ENCODE results near the gene WDTC1. TPM values are rescaled to one million over a fixed set of nuclear protein-coding genes. Genes with fewer than 3 reads are reported as not detected.

WDTC1 gene
- total RNA-seq, 1 donor from 2014 or later: 50.4 TPM

DNA sequence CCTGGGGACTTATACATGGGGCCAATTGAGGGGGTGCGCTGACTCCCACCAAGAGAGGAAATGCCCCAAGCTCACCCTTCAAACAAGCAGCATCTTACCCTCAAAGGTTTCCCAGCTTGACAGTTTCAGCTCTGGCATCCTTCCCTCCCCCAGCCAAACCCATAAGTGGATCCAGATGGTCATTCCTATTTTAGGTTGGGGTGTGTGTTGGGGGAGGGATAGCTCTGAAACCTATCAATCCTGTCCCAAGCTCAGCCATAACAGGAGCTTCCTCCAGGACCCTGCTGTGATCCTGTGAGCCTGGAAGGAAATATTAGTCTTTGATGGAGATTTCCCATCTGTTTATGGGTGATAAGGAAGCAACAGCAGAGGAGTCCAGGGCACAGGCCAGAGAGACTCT, 84.2 kb downstream of the WDTC1 start:
- no peaks in the 10 kb centered on the region for H3K27me3 Mint-ChIP-seq (ENCODE audit: unreplicated experiment)
- no peak overlapping the region for H3K4me3 Mint-ChIP-seq (ENCODE audit: unreplicated experiment)
- TF ChIP-seq, protein P1, sequence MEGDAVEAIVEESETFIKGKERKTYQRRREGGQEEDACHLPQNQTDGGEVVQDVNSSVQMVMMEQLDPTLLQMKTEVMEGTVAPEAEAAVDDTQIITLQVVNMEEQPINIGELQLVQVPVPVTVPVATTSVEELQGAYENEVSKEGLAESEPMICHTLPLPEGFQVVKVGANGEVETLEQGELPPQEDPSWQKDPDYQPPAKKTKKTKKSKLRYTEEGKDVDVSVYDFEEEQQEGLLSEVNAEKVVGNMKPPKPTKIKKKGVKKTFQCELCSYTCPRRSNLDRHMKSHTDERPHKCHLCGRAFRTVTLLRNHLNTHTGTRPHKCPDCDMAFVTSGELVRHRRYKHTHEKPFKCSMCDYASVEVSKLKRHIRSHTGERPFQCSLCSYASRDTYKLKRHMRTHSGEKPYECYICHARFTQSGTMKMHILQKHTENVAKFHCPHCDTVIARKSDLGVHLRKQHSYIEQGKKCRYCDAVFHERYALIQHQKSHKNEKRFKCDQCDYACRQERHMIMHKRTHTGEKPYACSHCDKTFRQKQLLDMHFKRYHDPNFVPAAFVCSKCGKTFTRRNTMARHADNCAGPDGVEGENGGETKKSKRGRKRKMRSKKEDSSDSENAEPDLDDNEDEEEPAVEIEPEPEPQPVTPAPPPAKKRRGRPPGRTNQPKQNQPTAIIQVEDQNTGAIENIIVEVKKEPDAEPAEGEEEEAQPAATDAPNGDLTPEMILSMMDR (IDR thresholded peaks at IDR 0.05): no peak
- H3K27ac Mint-ChIP-seq (ENCODE audit: unreplicated experiment): peak overlapping the region; percentile 40
- no peaks in the 10 kb centered on the region for H3K36me3 Mint-ChIP-seq (ENCODE audit: unreplicated experiment)
- peaks cover 25% of the 10 kb centered on the region for H3K4me1 Mint-ChIP-seq (ENCODE audit: unreplicated experiment)
- no peaks in the 10 kb centered on the region for H3K9me3 Mint-ChIP-seq (ENCODE audit: unreplicated experiment)
- DNase-seq (ENCODE audit: extremely low spot score, unreplicated experiment): no peak

DNA sequence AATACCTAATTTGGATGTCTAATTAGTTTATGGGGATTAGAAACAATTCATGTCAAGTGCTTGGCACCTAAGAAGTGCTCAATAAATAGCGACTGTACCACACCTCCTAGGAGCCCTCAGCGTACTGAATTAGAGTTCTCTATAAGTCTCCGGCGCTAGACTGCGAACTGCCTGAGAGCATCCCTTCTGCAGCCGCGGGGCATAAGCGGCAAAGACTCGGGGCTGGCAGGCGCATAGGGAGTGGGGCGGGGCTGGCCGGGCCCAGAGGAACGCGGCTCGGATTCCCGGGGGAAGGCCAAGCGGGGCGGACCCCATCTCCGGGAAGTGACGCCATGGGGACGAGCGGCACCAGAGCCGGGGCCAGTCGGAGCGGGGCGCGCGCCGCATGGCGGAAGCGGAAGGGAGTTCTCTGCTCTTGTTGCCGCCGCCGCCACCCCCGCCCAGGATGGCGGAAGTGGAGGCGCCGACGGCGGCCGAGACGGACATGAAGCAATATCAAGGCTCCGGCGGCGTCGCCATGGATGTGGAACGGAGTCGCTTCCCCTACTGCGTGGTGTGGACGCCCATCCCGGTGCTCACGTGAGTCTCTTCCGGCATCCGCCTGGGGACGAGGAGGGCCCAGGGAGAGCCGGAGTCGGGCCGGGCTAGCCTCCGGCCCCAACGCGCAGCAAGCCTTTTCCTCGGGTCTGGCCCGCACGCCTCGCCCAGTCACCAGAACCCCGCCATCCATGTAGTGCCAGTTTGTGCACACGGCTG, 87.6 kb downstream of the WDTC1 start, which contains the start of gene TMEM222:
Gene TMEM222 (plus strand): TSS at position 351 of the 756 bp plus-strand sequence. CDS start 35 bp downstream, at position 386.
- Mint-ChIP-seq H3K4me1 (ENCODE audit: unreplicated experiment) (peaks cover 29% of the 10 kb centered on the region), H3K27me3 (ENCODE audit: unreplicated experiment) (no peaks in the 10 kb centered on the region), H3K27ac (ENCODE audit: unreplicated experiment) (peak within 1 kb of the TSS; percentile 91), H3K9me3 (ENCODE audit: unreplicated experiment) (no peaks in the 10 kb centered on the region), H3K4me3 (ENCODE audit: unreplicated experiment) (peak within 1 kb of the TSS; percentile 94), H3K36me3 (ENCODE audit: unreplicated experiment) (peaks cover 12% of the 10 kb centered on the region)
- peak; percentile 99 for DNase-seq (ENCODE audit: extremely low spot score, unreplicated experiment)
- TF ChIP-seq, protein P1 (IDR thresholded peaks at IDR 0.05): peak; percentile 15

DNA sequence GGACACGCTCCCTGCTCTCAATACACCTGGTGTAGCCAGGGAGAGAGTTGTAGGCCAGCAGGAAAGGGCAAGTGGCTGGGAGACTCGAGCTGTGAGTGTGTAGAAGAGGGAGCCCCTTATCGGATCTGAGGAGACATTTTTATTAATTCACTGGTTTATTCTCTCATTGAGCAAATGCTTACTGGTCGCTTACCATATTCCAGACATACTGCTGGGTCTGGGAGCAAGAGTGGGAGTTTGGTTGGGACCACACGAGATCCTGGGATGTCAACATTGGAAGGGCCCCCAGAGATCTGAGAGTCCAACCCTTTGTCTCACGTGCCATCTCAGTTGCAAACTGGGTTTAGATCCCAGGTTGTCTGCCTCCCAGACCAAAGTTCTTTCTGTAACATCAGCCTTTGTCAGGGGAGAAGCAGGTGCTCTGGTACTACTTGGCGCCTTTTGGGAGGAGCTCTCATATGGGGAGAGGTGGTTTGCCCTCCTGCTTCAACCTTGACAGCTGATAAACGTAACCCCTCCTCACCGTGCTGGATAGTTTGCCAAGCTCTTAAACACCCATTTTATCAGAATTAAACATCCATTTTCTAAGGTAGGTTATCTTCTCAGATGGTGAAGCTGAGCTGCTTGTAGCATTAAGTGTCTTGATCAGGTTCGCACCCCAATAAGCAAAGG, 88.3 kb downstream of the WDTC1 start:
- Mint-ChIP-seq H3K4me3 (ENCODE audit: unreplicated experiment) (peak overlapping the region; percentile 94), H3K9me3 (ENCODE audit: unreplicated experiment) (no peaks in the 10 kb centered on the region), H3K4me1 (ENCODE audit: unreplicated experiment) (peaks cover 26% of the 10 kb centered on the region), H3K27me3 (ENCODE audit: unreplicated experiment) (no peaks in the 10 kb centered on the region), H3K27ac (ENCODE audit: unreplicated experiment) (peak overlapping the region; percentile 91), H3K36me3 (ENCODE audit: unreplicated experiment) (peaks cover 12% of the 10 kb centered on the region)
- DNase-seq (ENCODE audit: extremely low spot score, unreplicated experiment): no peak
- TF ChIP-seq, protein P1 (IDR thresholded peaks at IDR 0.05): no peak

DNA sequence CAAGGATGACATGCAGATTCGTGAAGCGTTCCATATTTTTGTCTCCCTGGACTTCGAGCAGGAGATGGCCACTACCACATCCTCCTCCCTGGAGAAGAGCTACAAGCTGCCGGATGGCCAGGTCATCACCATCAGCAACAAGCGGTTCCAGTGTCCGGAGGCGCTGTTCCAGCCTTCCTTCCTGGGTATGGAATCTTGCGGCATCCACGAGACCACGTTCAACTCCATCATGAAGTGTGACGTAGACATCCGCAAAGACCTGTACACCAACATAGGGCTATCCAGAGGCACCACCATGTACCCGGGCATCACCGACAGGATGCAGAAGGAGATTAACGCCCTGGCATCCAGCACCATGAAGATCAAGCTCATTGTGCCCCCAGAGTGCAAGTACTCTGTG, 90.9 kb downstream of the WDTC1 start:
- TF ChIP-seq, protein P1 (IDR thresholded peaks at IDR 0.05): no peak
- Mint-ChIP-seq H3K9me3 (ENCODE audit: unreplicated experiment) (no peaks in the 10 kb centered on the region), H3K36me3 (ENCODE audit: unreplicated experiment) (peaks cover 15% of the 10 kb centered on the region), H3K4me3 (ENCODE audit: unreplicated experiment) (no peak overlapping the region), H3K27ac (ENCODE audit: unreplicated experiment) (no peak overlapping the region), H3K4me1 (ENCODE audit: unreplicated experiment) (peaks cover 15% of the 10 kb centered on the region), H3K27me3 (ENCODE audit: unreplicated experiment) (no peaks in the 10 kb centered on the region)
- no peak for DNase-seq (ENCODE audit: extremely low spot score, unreplicated experiment)

DNA sequence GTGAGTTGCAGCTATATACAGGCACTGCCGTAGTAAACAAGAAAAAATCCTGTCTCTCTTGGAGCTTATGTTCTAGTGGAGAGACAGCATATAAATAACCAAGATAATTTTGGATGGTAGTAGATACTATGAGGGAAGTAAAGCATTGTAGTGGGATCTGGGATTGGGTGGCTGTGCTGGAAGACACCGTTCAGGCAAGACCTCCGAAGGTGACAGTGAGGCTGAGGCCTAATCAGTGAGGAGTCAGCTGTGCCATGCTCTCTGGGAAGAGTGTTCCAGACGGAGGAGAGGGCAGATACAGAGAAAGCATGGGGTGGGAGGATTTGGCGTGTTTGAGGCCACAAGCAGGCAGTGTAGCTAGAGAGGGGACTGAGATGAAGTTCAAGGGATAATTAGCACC, 93.5 kb downstream of the WDTC1 start:
- Mint-ChIP-seq H3K9me3 (ENCODE audit: unreplicated experiment) (no peaks in the 10 kb centered on the region), H3K27me3 (ENCODE audit: unreplicated experiment) (no peaks in the 10 kb centered on the region), H3K4me3 (ENCODE audit: unreplicated experiment) (no peak overlapping the region), H3K4me1 (ENCODE audit: unreplicated experiment) (peaks cover 9% of the 10 kb centered on the region), H3K27ac (ENCODE audit: unreplicated experiment) (no peak overlapping the region), H3K36me3 (ENCODE audit: unreplicated experiment) (peaks cover 15% of the 10 kb centered on the region)
- TF ChIP-seq, protein P1 (IDR thresholded peaks at IDR 0.05): no peak
- no peak for DNase-seq (ENCODE audit: extremely low spot score, unreplicated experiment)
